HG03457 (cell line): ENCODE data around the gene PIK3R2.
"Not testable (repeated sequence)": the region's sequence is repeated elsewhere in the genome, so short reads cannot be mapped to it uniquely, and the experiment has no call there.

Experiments
- ATAC-seq: cut with Tn5 transposase; IDR thresholded peaks from one replicate; pipeline ENCODE4 v1.9.1; 2021; ENCODE audit warnings: moderate number of reproducible peaks; ENCODE audit not compliant: unreplicated experiment

The PIK3R2 gene

GRCh38 chr19:18152817-18153555, at the start of gene PIK3R2:
Gene PIK3R2 (plus strand): TSS chr19:18153163. CDS start chr19:18155880, 2,717 bp downstream.
- ATAC-seq: peak; percentile 56

DNA sequence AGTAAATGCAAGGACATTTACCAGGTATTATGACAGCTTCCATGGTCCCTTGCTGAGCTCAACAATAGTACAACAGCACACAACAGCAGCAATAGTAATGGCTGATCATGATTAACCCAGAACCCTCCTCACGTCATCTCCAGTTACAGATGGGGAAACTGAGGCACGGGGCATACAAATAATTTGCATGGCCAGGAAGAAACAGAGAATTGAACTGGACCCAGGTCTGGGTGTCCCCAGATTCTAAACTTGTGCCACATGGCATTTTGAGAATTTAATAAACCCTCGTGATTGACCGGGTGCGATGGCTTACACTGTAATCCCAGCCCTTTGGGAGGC, 48.2 kb upstream of the PIK3R2 start:
- ATAC-seq: no peak

DNA sequence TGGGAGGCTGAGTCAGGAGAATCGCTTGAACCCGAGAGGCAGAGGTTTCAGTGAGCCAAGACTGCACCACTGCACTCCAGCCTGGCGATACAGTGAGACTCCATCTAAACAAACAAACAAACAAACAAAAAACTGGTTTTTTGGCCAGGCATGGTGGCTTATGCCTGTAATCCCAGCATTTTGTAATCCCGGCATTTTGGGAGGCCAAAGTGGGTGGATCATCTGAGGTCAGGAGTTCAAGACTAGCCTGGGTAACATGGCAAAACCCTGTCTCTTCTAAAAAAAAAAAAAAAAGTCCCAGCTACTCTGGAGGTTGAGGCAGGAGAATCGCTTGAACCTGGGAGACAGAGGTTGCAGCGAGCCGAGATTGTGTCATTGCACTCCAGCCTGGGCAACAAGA, 47.7 kb upstream of the PIK3R2 start:
- ATAC-seq: not testable (repeated sequence)

- no peak for ATAC-seq
These were observed 45.7 kb upstream of the PIK3R2 start for GRCh38 chr19:18107235-18107634.

DNA sequence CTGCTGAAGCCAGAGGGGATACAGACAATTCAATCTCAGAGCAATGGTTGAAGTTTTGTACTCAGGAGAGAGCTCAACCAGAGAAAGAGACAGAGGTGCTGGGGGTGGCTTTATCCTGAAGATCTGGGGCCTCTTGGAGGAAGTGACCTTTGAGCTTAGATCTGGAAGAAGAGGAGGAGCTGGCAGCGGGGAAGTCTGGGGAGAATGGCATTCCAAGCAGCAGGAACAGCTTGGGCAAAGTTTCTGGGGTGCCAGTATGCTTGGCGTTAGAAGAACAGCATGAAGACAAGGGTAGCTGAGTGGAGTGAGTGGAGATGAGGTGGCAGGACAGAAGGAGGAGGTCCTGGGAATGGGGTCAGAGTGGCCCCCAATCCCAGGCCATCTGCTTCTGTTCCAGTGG, 44.1 kb upstream of the PIK3R2 start:
- no peak for ATAC-seq

- ATAC-seq: no peak
These were observed 43.6 kb upstream of the PIK3R2 start for GRCh38 chr19:18109341-18109732.

DNA sequence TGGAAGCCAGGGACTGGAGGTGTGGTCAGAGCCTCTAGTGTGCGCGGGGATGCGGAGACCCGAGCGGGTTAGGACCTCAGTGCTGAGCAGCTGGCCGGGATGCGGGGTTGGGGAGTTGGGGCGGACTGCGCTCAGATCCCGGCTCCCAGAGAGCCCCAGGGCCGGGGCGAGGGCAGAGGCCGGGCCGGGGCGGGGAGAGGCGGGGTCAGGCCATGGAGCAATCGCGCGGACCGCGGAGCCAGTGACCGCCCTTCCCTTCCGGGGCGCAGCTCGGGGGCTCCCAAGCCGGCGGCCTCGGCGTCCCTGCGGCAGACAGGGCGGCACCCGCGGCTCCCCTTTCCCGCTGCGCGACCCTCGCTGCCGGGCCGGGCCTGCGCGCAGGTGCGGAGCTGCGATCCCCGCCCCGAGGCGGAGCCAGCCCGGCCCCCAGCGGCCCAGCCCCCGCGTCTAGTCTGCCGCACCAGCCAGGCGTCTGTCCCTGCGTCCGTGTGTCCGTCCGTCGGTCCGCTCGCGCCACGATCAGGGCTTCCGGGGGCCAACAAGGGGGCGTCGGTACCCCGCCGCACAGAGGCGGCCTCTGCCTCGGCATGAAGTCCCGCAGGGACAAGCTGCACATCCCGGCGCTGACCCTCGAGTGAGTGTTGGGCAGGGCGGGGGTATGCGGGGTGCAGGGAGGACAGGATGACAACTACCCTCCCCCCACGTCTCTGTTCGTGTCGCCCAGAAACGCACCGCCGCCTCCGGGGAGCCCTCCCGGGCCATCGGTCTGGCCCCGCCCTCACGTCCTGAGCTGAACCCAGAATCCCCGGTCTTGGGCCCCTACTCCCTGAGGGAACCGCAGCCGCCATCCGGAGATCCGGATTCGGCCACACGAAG, 43.0 kb upstream of the PIK3R2 start:
- ATAC-seq: no peak

DNA sequence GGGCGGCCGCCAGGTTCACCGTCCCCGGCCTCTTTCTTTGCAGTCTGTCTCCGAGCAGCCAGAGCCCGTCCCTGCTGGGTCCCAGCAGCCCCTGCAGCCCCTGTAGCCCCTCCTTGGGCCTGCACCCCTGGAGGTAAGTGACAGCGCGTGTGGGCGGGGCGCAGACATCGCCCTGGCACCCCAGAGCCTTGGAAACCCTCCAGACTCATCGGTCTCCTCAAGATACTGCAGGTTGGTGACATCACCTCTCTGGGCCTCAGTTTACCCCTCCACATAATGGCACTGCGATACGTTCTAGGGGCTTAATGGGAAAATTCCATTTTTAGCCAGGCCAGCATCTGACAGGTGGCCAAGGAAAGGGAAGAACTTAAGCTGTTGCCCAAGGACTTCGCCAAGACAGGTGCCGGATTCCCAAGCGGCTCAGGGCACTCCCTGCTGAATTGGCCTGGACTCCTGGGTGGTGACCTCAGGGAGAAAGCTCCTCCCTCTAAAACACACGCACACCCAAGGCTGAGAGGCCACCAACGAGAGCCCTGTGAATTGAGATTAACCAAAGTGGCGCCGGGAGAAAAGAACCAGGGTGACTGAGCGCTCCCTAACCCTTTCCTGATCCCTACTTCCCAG, 42.2 kb upstream of the PIK3R2 start:
- no peak for ATAC-seq

GRCh38 chr19:18112989-18113478, 39.9 kb upstream of the PIK3R2 start:
- ATAC-seq: no peak

DNA sequence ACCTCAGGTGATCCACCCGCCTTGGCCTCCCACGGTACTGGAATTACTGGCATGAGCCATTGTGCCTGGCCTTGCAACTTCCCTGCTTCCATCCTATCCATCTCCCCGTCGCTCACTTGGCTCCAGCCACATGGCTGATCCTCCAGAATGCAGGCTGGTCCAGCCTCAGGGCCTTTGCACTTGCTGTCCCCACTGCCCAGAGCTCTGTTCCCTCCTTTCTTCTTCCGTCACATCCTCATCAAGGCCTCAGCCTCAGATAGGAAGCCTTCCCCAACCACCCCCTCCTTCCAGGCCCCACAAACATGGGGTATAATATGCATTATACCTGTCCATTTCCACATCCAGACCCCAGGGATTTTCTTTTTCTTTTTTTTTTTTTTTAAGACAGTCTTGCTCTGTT, 39.1 kb upstream of the PIK3R2 start:
- ATAC-seq: no peak

- no peak for ATAC-seq
These were observed 38.5 kb upstream of the PIK3R2 start for GRCh38 chr19:18114483-18114882.

DNA sequence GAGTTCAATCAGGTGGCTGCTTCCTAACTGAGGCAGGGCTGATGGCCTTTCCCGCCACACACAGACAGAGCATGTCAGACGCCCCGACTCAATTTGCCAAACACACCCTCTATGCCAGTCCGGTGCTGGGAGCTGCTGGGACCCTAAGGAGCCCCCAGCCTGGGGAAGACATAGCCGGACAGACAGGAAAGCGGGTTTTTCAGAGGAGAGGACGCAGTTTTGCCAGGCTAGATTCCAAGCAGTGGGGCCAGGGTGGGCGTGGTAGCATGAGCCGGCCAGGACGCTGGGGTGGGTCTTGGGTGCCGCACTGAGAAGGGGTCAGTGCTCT, 35.6 kb upstream of the PIK3R2 start:
- no peak for ATAC-seq

DNA sequence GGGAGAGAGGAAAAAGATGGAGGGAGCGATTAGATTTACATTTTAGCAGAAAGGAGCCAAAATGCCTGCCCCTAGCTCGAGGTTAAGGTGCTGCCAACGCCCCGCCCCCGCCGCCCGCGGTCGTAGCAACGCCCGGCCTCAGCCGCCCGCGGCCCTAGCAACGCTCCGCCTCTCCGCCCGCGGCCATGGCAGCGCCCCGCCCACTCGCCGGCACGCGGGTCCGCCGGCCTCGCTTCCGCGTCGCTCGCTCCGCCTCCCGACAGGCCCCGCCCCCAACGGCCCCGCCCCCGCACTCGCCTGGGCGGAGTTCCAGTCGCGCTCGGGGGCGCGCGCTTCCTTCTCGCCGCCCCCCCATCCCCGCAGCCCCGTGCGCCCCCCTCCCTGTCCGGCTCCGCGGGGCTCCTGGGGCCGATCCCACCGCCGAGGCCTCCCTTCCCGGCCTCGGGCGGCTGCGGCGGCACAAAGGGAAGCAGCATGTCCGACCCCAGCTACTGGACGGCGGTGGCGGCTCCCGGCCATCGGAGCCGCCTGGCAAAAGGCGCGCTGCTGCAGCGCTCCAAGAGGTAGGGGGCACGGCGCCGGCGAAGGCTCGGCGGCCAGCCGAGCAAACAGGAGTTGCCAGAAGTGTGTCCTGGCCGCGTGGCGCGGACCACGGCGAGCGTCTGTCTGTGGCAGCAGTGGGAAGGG, 35.1 kb upstream of the PIK3R2 start:
- peak; percentile 37 for ATAC-seq

- no peak for ATAC-seq
These were observed 34.4 kb upstream of the PIK3R2 start for GRCh38 chr19:18118420-18119012.

DNA sequence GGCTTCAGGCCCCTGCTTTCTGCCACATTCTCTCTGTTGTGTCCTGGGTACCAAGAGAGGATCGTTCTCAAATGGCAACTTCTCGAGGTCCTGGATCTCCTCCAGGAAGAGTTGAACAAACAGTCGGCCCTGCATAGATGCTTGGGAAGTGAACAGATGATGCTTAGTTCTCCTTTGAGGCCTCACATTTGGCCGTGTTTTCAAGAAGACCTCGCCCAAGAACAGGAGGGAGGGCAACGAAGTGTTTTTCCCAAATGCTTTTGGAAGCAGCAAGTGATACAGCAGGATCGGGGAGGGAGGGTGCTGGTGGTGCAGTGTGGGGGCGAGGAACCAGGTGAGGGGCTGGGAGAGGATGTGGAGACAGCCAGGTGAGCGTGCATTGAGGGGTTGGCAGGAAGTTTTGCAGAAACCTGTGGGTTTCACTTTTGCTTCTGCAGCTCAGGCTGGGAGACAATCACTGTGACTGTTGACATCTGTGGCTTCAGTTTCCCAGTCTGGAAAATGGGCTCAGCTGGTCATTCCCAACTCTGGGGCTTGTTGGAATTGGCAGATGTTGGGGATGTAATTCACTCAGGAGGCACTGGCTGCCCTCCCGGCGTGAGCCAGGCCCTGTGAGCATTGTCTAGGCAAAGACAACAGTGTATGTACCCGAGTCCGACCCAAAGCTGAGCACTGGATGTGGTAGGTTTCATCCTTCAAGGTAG, 33.8 kb upstream of the PIK3R2 start:
- ATAC-seq: no peak

- no peak for ATAC-seq
These were observed 33.3 kb upstream of the PIK3R2 start for GRCh38 chr19:18119717-18120105.

DNA sequence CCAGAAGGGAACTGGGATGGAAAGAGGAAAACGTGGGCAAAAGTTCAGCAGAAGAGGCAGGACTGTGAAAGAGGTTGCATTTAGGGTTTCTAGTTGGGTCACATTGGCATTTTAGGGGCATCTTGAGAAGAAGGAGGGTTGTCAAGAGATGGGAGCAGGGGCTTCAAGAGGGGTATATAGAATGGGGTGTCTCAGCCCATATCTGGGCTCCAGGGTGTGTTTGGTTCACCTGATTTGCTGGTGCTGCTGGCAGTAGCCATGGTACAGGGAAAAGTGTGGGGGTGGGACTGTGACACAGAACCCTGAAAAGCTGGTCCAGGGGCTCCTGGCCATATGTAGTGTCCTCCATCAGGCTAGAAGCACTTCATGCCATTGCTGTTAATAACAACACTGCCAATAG, 32.8 kb upstream of the PIK3R2 start:
- ATAC-seq: no peak

GRCh38 chr19:18121166-18121565, 31.8 kb upstream of the PIK3R2 start:
- no peak for ATAC-seq

DNA sequence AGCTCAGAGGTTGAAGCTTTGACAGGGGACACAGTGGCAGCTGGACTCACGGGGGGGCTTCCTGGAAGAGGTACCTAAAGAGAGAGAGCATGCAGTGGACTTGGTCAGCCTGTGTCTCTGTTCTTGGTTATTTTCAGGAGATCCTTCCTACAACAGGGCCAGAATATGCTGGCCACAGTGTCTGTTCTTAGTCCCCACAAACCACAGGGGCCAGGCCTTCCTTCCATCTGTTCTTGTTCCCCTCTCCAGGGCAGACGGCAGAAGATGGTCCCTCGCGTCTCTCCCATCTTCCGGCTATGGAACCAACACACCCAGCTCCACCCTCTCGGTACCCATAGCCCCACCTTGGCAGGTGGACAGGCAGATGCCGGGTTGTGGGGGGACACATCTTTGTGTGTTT, 30.5 kb upstream of the PIK3R2 start:
- ATAC-seq: no peak
